ENCODE measurements around the gene CCDC92.

The CCDC92 gene

GRCh38 chr12:123929946-123930583, 42.6 kb downstream of the CCDC92 start:
- no peak overlapping the region for H3K4me3 ChIP-seq (ENCODE audit: low read length)
- H3K79me2 ChIP-seq (ENCODE audit: low read length): no peaks in the 10 kb centered on the region
- no peak overlapping the region for H3K9ac ChIP-seq (ENCODE audit: low read length)
- no peak overlapping the region for H3K4me2 ChIP-seq (ENCODE audit: low read depth, low read length)
- no peaks in the 10 kb centered on the region for H4K20me1 ChIP-seq (ENCODE audit: insufficient read depth, low read length)
- no peak overlapping the region for H3K27ac ChIP-seq (ENCODE audit: low read length)
- TF ChIP-seq EZH2phosphoT487 (IDR thresholded peaks at IDR 0.05; ENCODE audit: low read length) (no peak), EZH2 (optimal IDR thresholded peaks at IDR 0.05; ENCODE audit: low read depth, low read length) (no peak), CTCF (IDR thresholded peaks at IDR 0.05; ENCODE audit: low read length) (no peak)
- H3F3A ChIP-seq (ENCODE audit: insufficient read depth, low read length): peaks cover 13% of the 10 kb centered on the region
- no peaks in the 10 kb centered on the region for H3K27me3 ChIP-seq (replicated peaks; ENCODE audit: insufficient read depth, low read length)
- no peaks in the 10 kb centered on the region for H3K9me2 ChIP-seq (replicated peaks; ENCODE audit: insufficient read depth, low read length)
- DNase-seq: no peak
- peaks cover 5% of the 10 kb centered on the region; the same call in 1 of the 2 replicates for H3K4me1 ChIP-seq (ENCODE audit: low read length)
- no peaks in the 10 kb centered on the region for H3K9me3 ChIP-seq (replicated peaks; ENCODE audit: insufficient read depth, low read length)
- no peaks in the 10 kb centered on the region for H3K36me3 ChIP-seq (replicated peaks; ENCODE audit: insufficient read depth, low read length)
- H2AFZ ChIP-seq (ENCODE audit: low read length): no peak overlapping the region

- Histone ChIP-seq H3K4me1 (ENCODE audit: low read length) (peaks cover 5% of the 10 kb centered on the region; the same call in 1 of the 2 replicates), H3K9me3 (replicated peaks; ENCODE audit: insufficient read depth, low read length) (no peaks in the 10 kb centered on the region), H3K9me2 (replicated peaks; ENCODE audit: insufficient read depth, low read length) (no peaks in the 10 kb centered on the region), H3K9ac (ENCODE audit: low read length) (no peak overlapping the region), H3K27ac (ENCODE audit: low read length) (peak overlapping the region; percentile 18; the same call in 1 of the 2 replicates), H3K4me3 (ENCODE audit: low read length) (peak overlapping the region; percentile 22; the same call in 1 of the 2 replicates), H4K20me1 (ENCODE audit: insufficient read depth, low read length) (no peaks in the 10 kb centered on the region), H3K27me3 (replicated peaks; ENCODE audit: insufficient read depth, low read length) (no peaks in the 10 kb centered on the region), H2AFZ (ENCODE audit: low read length) (no peak overlapping the region), H3K36me3 (replicated peaks; ENCODE audit: insufficient read depth, low read length) (no peaks in the 10 kb centered on the region), H3K79me2 (ENCODE audit: low read length) (no peaks in the 10 kb centered on the region), H3F3A (ENCODE audit: insufficient read depth, low read length) (peaks cover 13% of the 10 kb centered on the region), H3K4me2 (ENCODE audit: low read depth, low read length) (peak overlapping the region; percentile 66; the same call in 1 of the 2 replicates)
- TF ChIP-seq CTCF (IDR thresholded peaks at IDR 0.05; ENCODE audit: low read length): no peak
- TF ChIP-seq EZH2phosphoT487 (IDR thresholded peaks at IDR 0.05; ENCODE audit: low read length): no peak
- no peak for TF ChIP-seq EZH2 (optimal IDR thresholded peaks at IDR 0.05; ENCODE audit: low read depth, low read length)
- DNase-seq: peak; percentile 13
These were observed 43.7 kb downstream of the CCDC92 start for GRCh38 chr12:123928897-123929296.

- Histone ChIP-seq H3K27ac (ENCODE audit: low read length) (peak overlapping the region; percentile 18; the same call in 1 of the 2 replicates), H3K79me2 (ENCODE audit: low read length) (no peaks in the 10 kb centered on the region), H4K20me1 (ENCODE audit: insufficient read depth, low read length) (no peaks in the 10 kb centered on the region), H3K27me3 (replicated peaks; ENCODE audit: insufficient read depth, low read length) (no peaks in the 10 kb centered on the region), H3K9ac (ENCODE audit: low read length) (no peak overlapping the region), H3K4me1 (ENCODE audit: low read length) (peaks cover 5% of the 10 kb centered on the region; the same call in 1 of the 2 replicates), H3K4me2 (ENCODE audit: low read depth, low read length) (peak overlapping the region; percentile 66), H2AFZ (ENCODE audit: low read length) (no peak overlapping the region), H3K9me3 (replicated peaks; ENCODE audit: insufficient read depth, low read length) (no peaks in the 10 kb centered on the region), H3K36me3 (replicated peaks; ENCODE audit: insufficient read depth, low read length) (no peaks in the 10 kb centered on the region), H3K9me2 (replicated peaks; ENCODE audit: insufficient read depth, low read length) (no peaks in the 10 kb centered on the region), H3K4me3 (ENCODE audit: low read length) (peak overlapping the region; percentile 22; the same call in 1 of the 2 replicates), H3F3A (ENCODE audit: insufficient read depth, low read length) (peaks cover 13% of the 10 kb centered on the region)
- no peak for TF ChIP-seq EZH2 (optimal IDR thresholded peaks at IDR 0.05; ENCODE audit: low read depth, low read length)
- TF ChIP-seq CTCF (IDR thresholded peaks at IDR 0.05; ENCODE audit: low read length): no peak; the same call in 1 of the 2 replicates
- TF ChIP-seq EZH2phosphoT487 (IDR thresholded peaks at IDR 0.05; ENCODE audit: low read length): no peak
- peak; percentile 57 for DNase-seq
These were observed 44.3 kb downstream of the CCDC92 start for GRCh38 chr12:123928274-123928865.
